ENCODE results near the gene GEMIN4. TPM values are rescaled to one million over a fixed set of nuclear protein-coding genes. Genes with fewer than 3 reads are reported as not detected.

The GEMIN4 gene
- total RNA-seq, 1 donor from 2014 or later: 11.2 TPM

DNA sequence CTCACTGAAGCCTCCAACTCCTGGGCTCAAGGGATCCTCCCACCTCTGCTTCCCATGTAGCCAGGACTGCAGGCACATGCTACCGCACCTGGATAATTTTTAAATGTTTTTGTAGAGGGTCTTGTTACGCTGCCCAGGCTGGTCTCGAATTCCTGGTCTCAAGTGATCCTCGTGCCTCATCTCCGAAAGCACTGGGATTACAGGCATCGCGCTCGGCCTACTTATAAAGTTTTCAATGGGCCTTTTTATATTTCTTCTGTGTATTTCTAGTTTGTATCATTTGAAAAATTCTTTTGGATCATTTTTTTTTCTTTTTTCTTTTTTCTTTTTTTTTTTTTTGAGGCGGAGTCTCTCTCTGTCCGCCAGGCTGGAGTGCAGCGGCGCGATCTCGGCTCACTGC, 27.0 kb downstream of the GEMIN4 start:
- Histone ChIP-seq H3K9me3 (no peaks in the 10 kb centered on the region), H3K36me3 (no peaks in the 10 kb centered on the region), H3K4me1 (no peaks in the 10 kb centered on the region), H3K27me3 (no peaks in the 10 kb centered on the region), H3K4me3 (no peak overlapping the region), H3K27ac (no peak overlapping the region)
- TF ChIP-seq, protein P1, sequence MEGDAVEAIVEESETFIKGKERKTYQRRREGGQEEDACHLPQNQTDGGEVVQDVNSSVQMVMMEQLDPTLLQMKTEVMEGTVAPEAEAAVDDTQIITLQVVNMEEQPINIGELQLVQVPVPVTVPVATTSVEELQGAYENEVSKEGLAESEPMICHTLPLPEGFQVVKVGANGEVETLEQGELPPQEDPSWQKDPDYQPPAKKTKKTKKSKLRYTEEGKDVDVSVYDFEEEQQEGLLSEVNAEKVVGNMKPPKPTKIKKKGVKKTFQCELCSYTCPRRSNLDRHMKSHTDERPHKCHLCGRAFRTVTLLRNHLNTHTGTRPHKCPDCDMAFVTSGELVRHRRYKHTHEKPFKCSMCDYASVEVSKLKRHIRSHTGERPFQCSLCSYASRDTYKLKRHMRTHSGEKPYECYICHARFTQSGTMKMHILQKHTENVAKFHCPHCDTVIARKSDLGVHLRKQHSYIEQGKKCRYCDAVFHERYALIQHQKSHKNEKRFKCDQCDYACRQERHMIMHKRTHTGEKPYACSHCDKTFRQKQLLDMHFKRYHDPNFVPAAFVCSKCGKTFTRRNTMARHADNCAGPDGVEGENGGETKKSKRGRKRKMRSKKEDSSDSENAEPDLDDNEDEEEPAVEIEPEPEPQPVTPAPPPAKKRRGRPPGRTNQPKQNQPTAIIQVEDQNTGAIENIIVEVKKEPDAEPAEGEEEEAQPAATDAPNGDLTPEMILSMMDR (IDR thresholded peaks at IDR 0.05): no peak
- DNase-seq (ENCODE audit: low spot score in 2 of 2): no peak
- intact Hi-C loops (cut with DNase I): no loop called here

DNA sequence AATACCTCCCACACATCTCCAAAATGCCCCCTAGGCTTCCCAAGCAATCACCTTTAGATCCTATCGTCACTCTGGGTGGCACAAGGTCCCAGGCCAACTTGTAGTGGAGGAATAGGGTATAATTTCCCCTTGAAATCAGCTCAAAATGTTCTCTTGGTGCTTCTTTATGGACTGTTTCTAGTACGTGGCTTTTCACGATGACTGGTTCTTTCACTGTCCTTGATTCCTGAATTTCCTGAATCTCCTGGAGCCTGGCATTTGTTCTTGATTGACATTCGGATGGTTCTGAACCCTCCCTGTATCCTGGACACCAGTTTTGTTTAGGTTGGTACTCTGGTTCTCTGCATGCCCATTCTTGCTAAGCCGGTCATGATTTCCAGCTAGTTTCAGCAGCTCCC, 30.5 kb downstream of the GEMIN4 start:
- TF ChIP-seq, protein P1 (IDR thresholded peaks at IDR 0.05): no peak
- no peak overlapping the region for H3K4me3 ChIP-seq
- intact Hi-C loops (cut with DNase I): no loop called here
- no peak overlapping the region for H3K27ac ChIP-seq
- no peak for DNase-seq (ENCODE audit: low spot score in 2 of 2)
- no peaks in the 10 kb centered on the region for H3K4me1 ChIP-seq
- H3K36me3 ChIP-seq: no peaks in the 10 kb centered on the region
- H3K9me3 ChIP-seq: no peaks in the 10 kb centered on the region
- H3K27me3 ChIP-seq: no peaks in the 10 kb centered on the region

DNA sequence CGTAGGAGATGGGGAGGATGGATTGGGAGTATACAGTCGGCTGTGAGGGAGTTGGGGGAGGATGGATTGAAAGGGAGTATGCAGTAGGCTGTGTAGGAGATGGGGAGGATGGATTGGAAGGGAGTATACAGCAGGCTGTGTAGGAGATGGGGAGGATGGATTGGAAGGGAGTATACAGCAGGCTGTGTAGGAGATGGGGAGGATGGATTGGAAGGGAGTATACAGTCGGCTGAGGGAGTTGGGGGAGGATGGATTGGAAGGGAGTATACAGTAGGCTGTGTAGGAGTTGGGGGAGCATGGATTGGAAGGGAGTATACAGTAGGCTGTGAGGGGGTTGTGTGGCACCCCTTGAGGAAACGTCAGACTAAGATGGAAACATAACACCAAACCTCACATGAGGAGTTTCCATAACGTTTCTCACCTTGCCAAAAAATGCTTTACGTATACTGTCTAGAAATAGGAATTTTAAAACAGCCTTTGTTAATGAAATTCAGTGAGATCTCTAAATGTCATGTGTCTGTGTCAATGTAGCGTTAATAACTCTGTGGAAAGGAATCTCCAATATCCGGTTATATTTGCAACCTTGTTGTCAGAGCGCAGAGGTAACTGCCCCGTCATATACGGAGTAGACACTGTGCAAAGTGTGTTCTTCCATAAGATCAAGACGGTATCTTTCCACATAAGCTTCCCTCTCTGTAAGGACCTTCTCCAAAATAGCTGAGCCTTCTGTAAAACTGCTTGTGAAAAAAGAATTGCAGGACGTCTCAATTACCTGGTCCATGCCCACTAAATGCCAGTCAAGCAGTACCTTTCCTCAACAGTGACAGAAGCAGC, 31.1 kb downstream of the GEMIN4 start:
- Histone ChIP-seq H3K36me3 (no peaks in the 10 kb centered on the region), H3K4me3 (no peak overlapping the region), H3K27me3 (no peaks in the 10 kb centered on the region), H3K4me1 (no peaks in the 10 kb centered on the region), H3K9me3 (no peaks in the 10 kb centered on the region), H3K27ac (no peak overlapping the region)
- TF ChIP-seq, protein P1 (IDR thresholded peaks at IDR 0.05): no peak
- intact Hi-C loops (cut with DNase I): no loop called here
- DNase-seq (ENCODE audit: low spot score in 2 of 2): no peak

DNA sequence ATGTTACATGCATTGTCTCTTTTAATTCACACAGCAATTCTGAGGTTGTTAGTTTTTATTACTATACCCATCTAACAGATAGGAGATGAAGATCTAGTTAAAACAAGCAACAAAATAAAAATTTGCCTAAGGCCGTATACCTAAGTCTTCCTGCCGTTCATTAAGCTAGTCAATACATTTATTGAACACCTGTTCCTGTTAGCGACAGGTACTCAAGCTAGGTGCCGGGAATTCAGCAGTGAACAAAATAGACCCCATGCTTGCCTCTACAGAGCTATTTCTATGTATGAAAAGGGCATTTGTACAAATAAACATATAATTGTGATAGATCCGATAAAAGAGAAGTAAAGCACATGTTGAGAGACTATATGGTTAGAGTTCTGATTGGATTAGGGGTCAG, 34.0 kb downstream of the GEMIN4 start:
- no peak overlapping the region for H3K4me3 ChIP-seq
- H3K9me3 ChIP-seq: no peaks in the 10 kb centered on the region
- no peaks in the 10 kb centered on the region for H3K27me3 ChIP-seq
- peaks cover 5 to 10% of the 10 kb centered on the region in 2 donors for H3K4me1 ChIP-seq
- no peaks in the 10 kb centered on the region for H3K36me3 ChIP-seq
- intact Hi-C loops (cut with DNase I): no loop called here
- TF ChIP-seq, protein P1 (IDR thresholded peaks at IDR 0.05): no peak
- no peak overlapping the region for H3K27ac ChIP-seq
- no peak for DNase-seq (ENCODE audit: low spot score in 2 of 2)

DNA sequence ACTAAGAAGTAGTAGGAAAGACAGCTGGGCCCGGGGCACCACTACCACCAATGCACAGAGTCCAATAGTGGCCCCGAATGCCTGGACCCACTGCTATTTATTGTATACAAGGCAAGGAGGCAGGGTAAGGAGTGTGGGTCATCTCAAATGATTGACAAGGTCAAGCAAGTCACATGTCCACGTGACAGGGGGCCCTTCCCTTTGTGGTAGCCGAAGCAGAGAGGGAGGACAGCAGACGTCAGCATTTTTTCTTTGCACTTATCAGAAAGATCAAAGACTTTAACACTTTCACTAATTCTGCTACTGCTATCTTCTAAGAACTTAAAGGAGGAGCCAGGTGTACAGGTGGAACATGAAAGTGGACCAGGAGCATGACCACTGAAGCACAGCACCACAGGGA, 43.9 kb downstream of the GEMIN4 start:
- Histone ChIP-seq H3K36me3 (peaks cover 15 to 26% of the 10 kb centered on the region in 2 donors), H3K4me3 (no peak overlapping the region), H3K4me1 (peaks cover 0 to 3% of the 10 kb centered on the region in 2 donors), H3K27me3 (no peaks in the 10 kb centered on the region), H3K9me3 (no peaks in the 10 kb centered on the region), H3K27ac (no peak overlapping the region)
- intact Hi-C loops (cut with DNase I): no loop called here
- TF ChIP-seq, protein P1 (IDR thresholded peaks at IDR 0.05): no peak
- no peak for DNase-seq (ENCODE audit: low spot score in 2 of 2)

All from ascending aorta (tissue), 2 donors.